H1 (cell line): ENCODE measurements around the gene BIN1. TPM values are rescaled to one million over a fixed set of nuclear protein-coding genes. Genes with fewer than 3 reads are reported as not detected.

Experiments used
- CTCF ChIA-PET: fragments of 300-600 bp; sonication (Branson Sonifier 250); formaldehyde crosslinking; loops from one replicate; lab custom pipeline; 2021; ENCODE audit not compliant: partially characterized antibody; lab: Charles Lee
- POLR2A ChIA-PET: fragments of 300-600 bp; sonication (Branson Sonifier 250); formaldehyde crosslinking; loops from one replicate; lab custom pipeline; 2021; ENCODE audit warnings: inconsistent platforms; ENCODE audit not compliant: partially characterized antibody; lab: Charles Lee
- DNase-seq, 2 experiments: peaks; one replicate each; pipeline versions ENCODE4 v3.0.0 to v3.0.0-alpha.2; 2010 to 2022; ENCODE audit warnings: low spot score in 2 of 2, low read depth in 1 of 2, mixed read lengths in 1 of 2
- FAIRE-seq: peaks from 2 replicates; lab custom pipeline; 2011; peaks lifted over from hg19 to GRCh38; lab: Jason Lieb, UNC
- H2AFZ ChIP-seq: 2 replicates; pipeline ENCODE4 v1.8.1; 2012; ENCODE audit warnings: low read length, inconsistent platforms
- H2AK5ac ChIP-seq: 2 replicates; pipeline ENCODE4 v1.6.1; 2013; ENCODE audit warnings: low read depth, low read length
- H2BK120ac ChIP-seq: replicated peaks from 2 replicates; pipeline ENCODE3; 2013; ENCODE audit warnings: low read depth, low read length, inconsistent platforms
- H2BK12ac ChIP-seq: 2 replicates; pipeline ENCODE4 v1.6.1; 2013; ENCODE audit warnings: low read depth, low read length
- H2BK15ac ChIP-seq: 2 replicates; pipeline ENCODE4 v1.6.1; 2013; ENCODE audit warnings: low read length
- H2BK20ac ChIP-seq: 2 replicates; pipeline ENCODE4 v1.6.1; 2013; ENCODE audit warnings: low read length
- H2BK5ac ChIP-seq: 2 replicates; pipeline ENCODE4 v1.6.1; 2013; ENCODE audit warnings: low read depth, low read length
- H3K14ac ChIP-seq: 2 replicates; pipeline ENCODE4 v1.6.1; 2013; ENCODE audit warnings: inconsistent platforms; ENCODE audit not compliant: insufficient read length
- H3K18ac ChIP-seq: 2 replicates; pipeline ENCODE4 v1.6.1; 2013; ENCODE audit warnings: low read length; ENCODE audit errors: extremely low read depth
- H3K23ac ChIP-seq: 2 replicates; pipeline ENCODE4 v1.6.1; 2013; ENCODE audit warnings: inconsistent platforms; ENCODE audit not compliant: insufficient read length
- H3K23me2 ChIP-seq: 2 replicates; pipeline ENCODE4 v1.6.1; 2013; ENCODE audit warnings: low read depth, low read length
- H3K27ac ChIP-seq: 2 replicates; pipeline ENCODE4 v1.6.1; 2011; ENCODE audit warnings: low read depth, low read length, inconsistent platforms
- H3K27me3 ChIP-seq, 4 experiments: replicated peaks in 1 of 4; 1 replicate in 1 of 4; 2 replicates in 3 of 4; pipeline versions ENCODE4 v1.6.1 to v1.8.1; 2011 to 2013; ENCODE audit warnings: low read length in 3 of 4, mild to moderate bottlenecking in 3 of 4, inconsistent platforms in 2 of 4, mixed read lengths in 2 of 4, moderate library complexity in 1 of 4; ENCODE audit not compliant: control insufficient read depth in 3 of 4, insufficient read depth in 3 of 4; ENCODE audit errors: extremely low read depth in 1 of 4
- H3K36me3 ChIP-seq, 4 experiments: 2 replicates each; pipeline versions ENCODE4 v1.6.1 to v1.8.1; 2011 to 2013; ENCODE audit warnings: mild to moderate bottlenecking in 4 of 4, low read length in 3 of 4, moderate library complexity in 2 of 4, control low read depth in 1 of 4, inconsistent platforms in 1 of 4; ENCODE audit not compliant: insufficient read depth in 4 of 4, control insufficient read depth in 2 of 4
- H3K4ac ChIP-seq: replicated peaks from 2 replicates; pipeline ENCODE3; 2013; ENCODE audit warnings: low read length, low read depth, mixed read lengths, inconsistent platforms; ENCODE audit not compliant: insufficient read length
- H3K4me1 ChIP-seq, 4 experiments: replicated peaks in 1 of 4; 1 replicate in 1 of 4; 2 replicates in 3 of 4; pipeline versions ENCODE4 v1.6.1 to v1.8.1; 2011 to 2013; ENCODE audit warnings: low read length in 3 of 4, inconsistent platforms in 2 of 4, mixed read lengths in 1 of 4; ENCODE audit not compliant: insufficient read depth in 4 of 4, control insufficient read depth in 3 of 4
- H3K4me2 ChIP-seq, 2 experiments: 2 replicates each; pipeline versions ENCODE4 v1.6.1 to v1.8.1; 2011 to 2013; ENCODE audit warnings: low read depth in 2 of 2, low read length in 2 of 2, control low read depth in 1 of 2, inconsistent platforms in 1 of 2, mild to moderate bottlenecking in 1 of 2; ENCODE audit not compliant: insufficient read depth in 1 of 2
- H3K4me3 ChIP-seq, 4 experiments: fragments of 200-600, 300-600 bp in 1 of 4; sonication (generic), shearing (Covaris generic), sonication (Bioruptor Twin) in 1 of 4; 2 replicates each; pipeline versions ENCODE4 v1.5.1 to v1.8.1; 2011 to 2016; ENCODE audit warnings: low read length in 4 of 4, low read depth in 3 of 4, control low read depth in 2 of 4, inconsistent platforms in 2 of 4, mild to moderate bottlenecking in 2 of 4, mixed read lengths in 1 of 4, moderate library complexity in 1 of 4; ENCODE audit not compliant: insufficient read depth in 2 of 4; ENCODE audit errors: extremely low read depth in 1 of 4
- H3K56ac ChIP-seq: replicated peaks from 2 replicates; pipeline ENCODE3; 2013; ENCODE audit warnings: low read depth, mild to moderate bottlenecking, mixed read lengths, low read length, inconsistent platforms; ENCODE audit not compliant: insufficient read length
- H3K79me1 ChIP-seq: 2 replicates; pipeline ENCODE4 v1.6.1; 2013; ENCODE audit warnings: low read depth, low read length, control low read depth
- H3K79me2 ChIP-seq, 2 experiments: 2 replicates each; pipeline versions ENCODE4 v1.6.1 to v1.8.1; 2012 to 2013; ENCODE audit warnings: low read length in 2 of 2, mild to moderate bottlenecking in 2 of 2, inconsistent platforms in 1 of 2; ENCODE audit not compliant: insufficient read depth in 2 of 2, control insufficient read depth in 1 of 2
- H3K9ac ChIP-seq, 4 experiments: replicated peaks in 1 of 4; 1 replicate in 1 of 4; 2 replicates in 3 of 4; pipeline versions ENCODE4 v1.6.1 to v1.8.1; 2011 to 2013; ENCODE audit warnings: low read depth in 3 of 4, low read length in 3 of 4, control low read depth in 2 of 4, mild to moderate bottlenecking in 2 of 4, moderate library complexity in 2 of 4, inconsistent platforms in 1 of 4; ENCODE audit errors: extremely low read depth in 1 of 4
- H3K9me3 ChIP-seq, 2 experiments: 2 replicates each; pipeline versions ENCODE4 v1.6.1 to v1.8.1; 2012 to 2013; ENCODE audit warnings: mild to moderate bottlenecking in 2 of 2, moderate library complexity in 2 of 2, control low read depth in 1 of 2, inconsistent platforms in 1 of 2, low read depth in 1 of 2, low read length in 1 of 2, mixed read lengths in 1 of 2; ENCODE audit not compliant: insufficient read depth in 2 of 2
- H4K20me1 ChIP-seq, 2 experiments: replicated peaks in 1 of 2; 2 replicates each; pipeline versions ENCODE3 to v1.8.1; 2011 to 2013; ENCODE audit warnings: inconsistent platforms in 2 of 2, low read length in 2 of 2, mild to moderate bottlenecking in 1 of 2; ENCODE audit not compliant: insufficient read depth in 2 of 2, control insufficient read depth in 1 of 2
- H4K5ac ChIP-seq: 2 replicates; pipeline ENCODE4 v1.6.1; 2013; ENCODE audit warnings: low read length, low read depth, mixed read lengths, inconsistent platforms; ENCODE audit not compliant: insufficient read length
- H4K8ac ChIP-seq: 2 replicates; pipeline ENCODE4 v1.8.0; 2013; ENCODE audit warnings: mild to moderate bottlenecking, moderate library complexity, low read length, inconsistent platforms; ENCODE audit not compliant: insufficient read depth; ENCODE audit errors: extremely low read depth
- H4K91ac ChIP-seq: replicated peaks from 2 replicates; pipeline ENCODE3; 2013; ENCODE audit warnings: low read length, mixed read lengths, inconsistent platforms; ENCODE audit not compliant: insufficient read length
- ASH2L ChIP-seq: fragments of 200-600, 300-600 bp; sonication (generic); IDR thresholded peaks from one replicate; pipeline ENCODE4 v1.7.1; 2017; ENCODE audit warnings: low read length
- ATF2 ChIP-seq: IDR thresholded peaks from 2 replicates; pipeline ENCODE4 v1.6.1; 2012; ENCODE audit warnings: low read length, inconsistent platforms
- BCL11A ChIP-seq, 2 experiments: IDR thresholded peaks; one replicate each; pipeline ENCODE4 v1.6.1; 2011; ENCODE audit warnings: low read depth in 2 of 2, low read length in 2 of 2, mild to moderate bottlenecking in 2 of 2
- BRCA1 ChIP-seq: IDR thresholded peaks from 2 replicates; pipeline ENCODE4 v1.6.1; 2012; ENCODE audit warnings: low read depth, low read length, improper control_type of control experiment
- CBX5 ChIP-seq: fragments of 300-800, 300-1000 bp; sonication (generic); IDR thresholded peaks from 2 replicates; pipeline ENCODE4 v1.7.1; 2016; ENCODE audit warnings: antibody characterized with exemption, low read length, low read depth
- HDAC2 ChIP-seq, 2 experiments: fragments of 300-600 bp in 1 of 2; sonication (generic) in 1 of 2; IDR thresholded peaks; 2 replicates each; pipeline ENCODE4 v1.6.1; 2011 to 2012; ENCODE audit warnings: low read depth in 2 of 2, low read length in 2 of 2, mild to moderate bottlenecking in 2 of 2, moderate library complexity in 2 of 2, borderline replicate concordance in 1 of 2, inconsistent platforms in 1 of 2
- NRF1 ChIP-seq: IDR thresholded peaks from 2 replicates; pipeline ENCODE4 v1.6.1; 2011; ENCODE audit warnings: mild to moderate bottlenecking, low read depth, low read length, improper control_type of control experiment
- RBBP5 ChIP-seq: IDR thresholded peaks from 2 replicates; pipeline ENCODE4 v1.7.1; 2012; ENCODE audit warnings: low read depth, mild to moderate bottlenecking, inconsistent platforms, low read length, moderate library complexity, borderline replicate concordance
- WGBS, 2 experiments: shearing (Covaris generic) in 1 of 2; methylation state at CpG; one replicate each; pipeline versions ENCODE4 v1.1.6 to v1.1.7; 2013 to 2015; ENCODE audit warnings: low lambda C conversion rate in 2 of 2, mixed read lengths in 2 of 2, inconsistent platforms in 1 of 2, low coverage in 1 of 2, missing lambda C conversion rate in 1 of 2; ENCODE audit not compliant: insufficient replicate concordance in 2 of 2, insufficient coverage in 1 of 2, insufficient read length in 1 of 2; ENCODE audit errors: extremely low coverage in 1 of 2, missing lambda C conversion rate in 1 of 2; 5-methylcytosine and 5-hydroxymethylcytosine counted together
- polyA plus RNA-seq, 7 experiments: library from polyadenylated mRNA; depleted of rRNA in 3 of 7; stranded (reverse) in 5 of 7; unstranded in 2 of 7; fragments of >200 nt in 5 of 7; fragments of 200-250 nt in 2 of 7; gene quantifications; 1 replicate in 5 of 7; 2 replicates in 1 of 7; 4 replicates in 1 of 7; pipeline versions ENCODE4 v1.2.1 to v1.2.3, GENCODE V29; 2011 to 2013; ENCODE audit warnings: missing spikeins in 2 of 7, mixed read lengths in 2 of 7
- total RNA-seq: library from RNA; stranded (reverse); fragmentation: NEBNext Ultra II Directional; extraction: Animal tissue kit (Norgen Biotek cat#: 25700); gene quantifications from 2 replicates; pipeline ENCODE4 v1.2.1, GENCODE V29; 2021
- TF ChIP-seq, protein P1 (sequence below): IDR thresholded peaks from 2 replicates; pipeline ENCODE4 v1.6.1; 2012; ENCODE audit warnings: inconsistent platforms

BIN1 gene
- total and polyA plus RNA-seq, 2 of the 8 experiments (the other 6 are each of a cell fraction or from before 2014, with no cell fraction given), result 23.6 to 35.6 TPM

DNA sequence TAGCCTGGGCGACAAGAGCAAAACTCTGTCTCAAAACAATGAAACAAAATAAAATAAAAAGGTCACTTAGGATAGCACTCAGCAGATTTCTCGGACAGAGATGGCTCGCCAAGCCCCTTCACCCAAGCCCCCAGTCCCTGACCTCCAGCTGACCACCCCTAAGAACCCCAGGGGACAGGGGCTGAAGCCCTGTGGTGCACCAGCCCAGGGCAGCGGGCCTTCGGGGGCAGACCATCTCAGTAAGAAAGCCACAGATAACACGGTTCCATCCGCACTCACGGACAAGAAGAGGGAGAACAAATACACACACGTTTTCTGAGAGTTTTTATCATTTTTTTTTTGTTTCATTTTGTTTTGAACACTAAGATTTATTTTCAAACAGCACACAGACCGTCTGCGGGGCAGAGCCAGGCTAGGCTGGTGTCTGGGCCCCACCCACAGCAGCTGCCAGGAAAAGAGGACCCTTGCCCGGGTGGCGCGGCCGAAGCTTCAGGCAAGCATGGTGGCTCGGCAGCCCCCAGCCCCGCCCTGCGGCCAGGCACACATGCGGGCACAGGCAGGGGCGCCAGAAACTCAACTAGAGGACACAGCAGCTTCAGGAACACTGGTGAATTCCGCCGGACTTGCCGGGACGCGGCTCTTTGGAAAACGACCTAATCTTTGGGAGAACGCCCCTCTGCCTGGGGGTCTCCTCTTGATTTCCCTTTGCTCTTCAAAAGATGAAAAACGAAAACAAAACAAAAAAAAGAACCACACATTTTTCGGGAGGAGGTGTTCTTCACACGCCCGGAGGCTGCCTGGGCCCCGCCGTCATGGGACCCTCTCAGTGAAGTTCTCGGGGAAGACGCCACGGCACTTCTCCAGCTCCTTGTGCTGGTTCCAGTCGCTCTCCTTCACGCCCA is 59.0 kb downstream of the BIN1 start:
- Histone ChIP-seq H3K14ac (no peak overlapping the region), H4K20me1 (peaks cover 0 to 12% of the 10 kb centered on the region in 2 experiments), H4K8ac (no peak overlapping the region), H4K91ac (no peak overlapping the region), H3K27me3 (no peaks in the 10 kb centered on the region), H3K4me1 (peaks cover 0 to 6% (median 3%) of the 10 kb centered on the region in 4 experiments; a peak in 4 of 7 replicates), H2BK120ac (no peak overlapping the region), H3K56ac (no peak overlapping the region), H3K9me3 (peaks cover 0 to 3% of the 10 kb centered on the region in 2 experiments; a peak in 3 of 4 replicates), H2BK15ac (no peak overlapping the region), H4K5ac (no peak overlapping the region), H3K4me2 (no peak overlapping the region), H2BK12ac (no peak overlapping the region), H2AFZ (no peak overlapping the region), H2BK5ac (no peak overlapping the region), H3K4ac (no peak overlapping the region), H3K23me2 (peaks cover 10% of the 10 kb centered on the region), H2AK5ac (no peak overlapping the region), H3K27ac (no peak overlapping the region), H3K36me3 (no peaks in the 10 kb centered on the region; a peak in 1 of 8 replicates), H3K79me2 (no peaks in the 10 kb centered on the region), H3K23ac (no peak overlapping the region), H3K18ac (no peak overlapping the region), H3K79me1 (no peaks in the 10 kb centered on the region; the same call in 1 of the 2 replicates), H3K4me3 (no peak overlapping the region), H3K9ac (no peak overlapping the region), H2BK20ac (no peak overlapping the region)
- ChIA-PET POLR2A (interaction anchor here (0.7 kb wide), 1 partner anchor 74 kb away, joined by 3 read pairs; no protein-coding TSS in a partner anchor), CTCF (interaction anchor here (1.0 to 1.6 kb wide), 3 partner anchors 20 to 39 kb away, joined by 3 to 5 read pairs (median 3); no protein-coding TSS in a partner anchor)
- WGBS, 2 experiments, result 87% methylated on average over 36 of the region's 38 CpGs; no CpG with 5 or more reads in 1 of the 2 experiments
- DNase-seq (peak in 1 of 2 experiments; percentile 29), FAIRE-seq (no peak)
- TF ChIP-seq BRCA1 (no peak), HDAC2 (IDR thresholded peaks at IDR 0.05; ENCODE audit: borderline replicate concordance in 1 of 2, low read depth in 2 of 2, low read length in 2 of 2) (no peak), ATF2 (no peak), BCL11A (IDR thresholded peaks at IDR 0.05; ENCODE audit: low read depth in 2 of 2, low read length in 2 of 2) (no peak), NRF1 (no peak), CBX5 (no peak), RBBP5 (no peak), ASH2L (no peak)
- TF ChIP-seq, protein P1, sequence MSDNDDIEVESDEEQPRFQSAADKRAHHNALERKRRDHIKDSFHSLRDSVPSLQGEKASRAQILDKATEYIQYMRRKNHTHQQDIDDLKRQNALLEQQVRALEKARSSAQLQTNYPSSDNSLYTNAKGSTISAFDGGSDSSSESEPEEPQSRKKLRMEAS, result no peak
